ENCODE measurements around the gene PLGRKT. TPM values are rescaled to one million over a fixed set of nuclear protein-coding genes. Genes with fewer than 3 reads are reported as not detected.
A peak's percentile ranks its signal among the peaks of the same experiment; 100 is the strongest.
"Not testable (repeated sequence)": the region's sequence is repeated elsewhere in the genome, so short reads cannot be mapped to it uniquely, and the experiment has no call there.

The PLGRKT gene, protein sequence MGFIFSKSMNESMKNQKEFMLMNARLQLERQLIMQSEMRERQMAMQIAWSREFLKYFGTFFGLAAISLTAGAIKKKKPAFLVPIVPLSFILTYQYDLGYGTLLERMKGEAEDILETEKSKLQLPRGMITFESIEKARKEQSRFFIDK
- 10.7 TPM for total RNA-seq

DNA sequence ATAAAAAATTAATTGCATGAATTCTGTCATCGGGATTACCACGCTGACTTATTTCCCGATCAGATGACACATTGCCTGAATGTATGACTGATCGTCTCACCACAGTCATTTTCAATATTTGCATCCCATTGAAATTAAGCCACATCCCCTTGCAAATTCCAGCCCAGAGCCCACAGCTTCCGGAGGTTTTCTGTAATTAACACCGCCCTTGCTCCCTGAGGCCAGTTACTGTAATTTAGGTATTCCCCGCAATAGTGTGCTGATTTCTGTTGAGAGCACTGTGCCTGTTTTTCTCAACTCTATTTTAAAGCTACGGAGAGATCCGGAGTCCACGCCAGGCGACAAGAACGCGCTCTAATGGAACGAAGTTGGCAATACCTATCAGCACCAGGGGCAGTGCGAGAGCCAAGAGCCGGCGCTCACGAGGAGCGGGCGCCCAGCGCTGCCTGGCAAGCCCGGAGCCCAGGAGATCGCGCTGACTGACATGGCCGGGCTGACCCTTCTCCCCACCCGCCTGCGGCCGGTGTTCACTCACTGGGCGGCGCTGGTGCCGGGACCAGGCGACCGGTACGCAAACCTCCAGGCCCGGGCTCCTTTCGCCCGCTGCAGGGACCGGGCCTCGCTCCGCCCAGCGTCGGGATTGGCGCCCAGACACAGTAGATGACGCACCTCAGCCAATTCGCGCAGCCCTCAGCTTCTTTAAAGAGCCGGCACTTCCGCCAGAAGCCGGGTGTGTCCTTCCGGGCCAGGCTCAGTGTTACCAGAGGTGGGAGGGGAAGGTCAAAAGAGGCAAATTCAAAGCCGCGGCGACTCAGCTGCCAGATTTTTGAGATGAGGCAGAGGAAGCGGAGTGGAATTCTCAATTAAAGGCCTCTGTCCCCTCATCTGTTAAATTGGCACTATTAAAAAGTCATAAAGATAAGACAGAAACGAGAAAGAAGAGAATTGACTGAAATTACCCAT is at the start of gene PLGRKT:
Gene PLGRKT (minus strand): TSS at position 672 of the 963 bp plus-strand sequence. CDS start 5,948 bp downstream, outside the sequence.
- intact Hi-C loops (cut with DNase I) = no loop called here

DNA sequence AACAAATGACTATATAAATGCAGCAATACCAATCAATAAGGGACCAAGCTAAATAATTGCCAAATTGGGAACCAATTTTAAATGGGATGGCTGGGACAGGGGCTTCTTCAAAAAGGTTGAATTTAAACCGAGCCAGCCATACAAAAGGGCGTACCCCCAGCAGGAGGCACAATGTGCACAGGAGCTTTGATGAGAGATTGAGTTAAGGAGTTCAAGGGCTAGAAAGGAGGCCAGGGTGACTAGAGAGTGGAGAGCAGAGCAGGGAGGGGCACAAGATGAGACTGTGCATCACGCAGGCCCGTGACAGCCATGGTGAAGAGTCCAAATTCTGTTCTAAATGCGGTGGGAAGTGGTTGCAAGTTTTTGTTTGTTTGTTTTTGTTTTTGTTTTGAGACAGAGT is 49.3 kb upstream of the PLGRKT start:
- ATAC-seq = no peak
- intact Hi-C loops (cut with DNase I) = no loop called here
- no peak for DNase-seq (ENCODE audit: low spot score)

More for the DNA sequence above, at the start of gene PLGRKT:
- peak; percentile 95 for DNase-seq (ENCODE audit: low spot score)
- ATAC-seq = peak; percentile 99

- intact Hi-C loops (cut with DNase I) = no loop called here
- ATAC-seq = no peak
Observed at GRCh38 chr9:5485378-5486085, 47.8 kb upstream of the PLGRKT start.

DNA sequence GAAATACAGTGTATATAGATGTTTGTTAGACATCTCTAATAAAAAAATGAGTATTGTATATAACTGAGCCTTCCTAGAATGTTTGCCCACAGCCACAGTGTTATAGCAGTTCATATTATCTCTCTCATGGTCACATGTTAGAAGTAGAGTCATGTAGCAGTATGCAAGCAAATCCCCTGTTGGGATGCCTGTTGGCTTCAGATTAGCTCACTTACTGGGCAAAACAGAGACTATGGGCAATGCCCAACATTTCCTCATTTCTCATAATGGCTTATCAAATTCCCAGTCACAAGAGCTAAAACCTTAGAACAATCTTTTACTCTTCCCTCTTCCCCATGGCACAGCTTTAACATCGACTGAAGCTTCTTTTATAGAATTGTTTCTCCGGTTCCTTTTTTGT is 45.6 kb upstream of the PLGRKT start:
- intact Hi-C loops (cut with DNase I) = no loop called here
- no peak for ATAC-seq
- DNase-seq (ENCODE audit: low spot score) = no peak

More at GRCh38 chr9:5485378-5486085, 47.8 kb upstream of the PLGRKT start:
- no peak for DNase-seq (ENCODE audit: low spot score)

DNA sequence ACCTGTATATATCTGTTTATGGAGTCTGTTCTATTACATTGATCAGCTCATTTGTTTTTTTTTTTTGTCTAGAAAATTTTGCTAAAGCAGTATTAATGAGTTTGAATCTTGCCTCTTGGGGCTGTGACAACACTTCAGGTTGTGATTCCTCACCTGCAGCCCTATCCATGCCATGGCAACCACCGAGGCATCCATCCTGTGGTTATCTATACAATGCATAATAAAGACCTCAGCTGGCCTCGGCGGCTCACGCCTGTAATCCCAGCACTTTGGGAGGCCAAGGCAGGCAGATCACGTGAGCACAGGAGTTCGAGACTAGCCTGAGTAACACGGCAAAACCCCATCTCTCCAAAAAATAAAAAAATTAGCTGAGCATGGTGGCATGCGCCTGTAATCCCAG is 44.5 kb upstream of the PLGRKT start:
- ATAC-seq = no peak
- intact Hi-C loops (cut with DNase I) = no loop called here
- no peak for DNase-seq (ENCODE audit: low spot score)

DNA sequence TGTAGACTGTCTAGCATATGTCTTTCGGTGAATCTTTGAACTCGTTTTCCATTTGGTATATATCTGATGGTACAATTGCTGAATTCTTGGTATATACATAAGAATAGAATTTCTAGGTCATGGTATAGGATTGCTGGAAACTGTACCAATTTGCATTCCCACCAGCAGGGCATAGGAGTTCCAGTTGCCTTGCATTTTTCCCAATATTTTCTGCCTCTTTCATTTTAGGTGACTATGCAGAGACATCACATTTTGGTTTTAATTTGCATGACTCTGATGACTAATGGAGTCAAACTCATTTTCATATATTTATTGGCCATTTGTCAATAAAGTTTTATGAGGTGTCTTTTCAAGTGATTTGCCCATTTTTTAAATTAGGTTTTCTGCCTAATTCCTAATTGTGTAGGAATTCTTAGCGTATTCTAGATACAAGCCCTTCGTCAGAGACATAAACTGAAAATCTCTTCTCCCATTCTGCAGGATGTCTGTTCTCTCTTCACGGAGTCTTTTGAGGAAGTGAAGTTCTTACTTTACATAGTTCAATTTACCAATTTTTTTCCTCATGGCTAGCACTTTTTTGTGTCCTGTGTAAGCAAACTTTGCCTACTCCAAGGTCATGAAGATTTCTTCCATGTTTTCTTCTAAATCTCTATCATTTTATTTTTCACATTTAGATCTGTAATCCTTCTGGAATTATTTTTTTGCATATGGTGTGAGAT is 43.8 kb upstream of the PLGRKT start:
- intact Hi-C loops (cut with DNase I) = no loop called here
- ATAC-seq = no peak
- DNase-seq (ENCODE audit: low spot score) = no peak

GRCh38 chr9:5480919-5481318 is 43.2 kb upstream of the PLGRKT start:
- no peak for DNase-seq (ENCODE audit: low spot score)
- intact Hi-C loops (cut with DNase I) = no loop called here

GRCh38 chr9:5479994-5480694 is 42.4 kb upstream of the PLGRKT start:
- no peak for DNase-seq (ENCODE audit: low spot score)
- ATAC-seq = no peak
- intact Hi-C loops (cut with DNase I) = no loop called here

More at GRCh38 chr9:5480919-5481318, 43.2 kb upstream of the PLGRKT start:
- no peak for ATAC-seq

GRCh38 chr9:5478206-5478605 is 40.5 kb upstream of the PLGRKT start:
- DNase-seq (ENCODE audit: low spot score) (no peak), ATAC-seq (no peak)
- intact Hi-C loops (cut with DNase I) = no loop called here

GRCh38 chr9:5475611-5476010 is 37.9 kb upstream of the PLGRKT start:
- DNase-seq (ENCODE audit: low spot score); intact Hi-C loops (cut with DNase I); ATAC-seq: not testable (repeated sequence)

- ATAC-seq = no peak
- intact Hi-C loops (cut with DNase I) = no loop called here
- no peak for DNase-seq (ENCODE audit: low spot score)
Observed at GRCh38 chr9:5470816-5471215, 33.1 kb upstream of the PLGRKT start.

GRCh38 chr9:5470122-5470521 is 32.4 kb upstream of the PLGRKT start:
- no peak for ATAC-seq
- intact Hi-C loops (cut with DNase I) = no loop called here
- no peak for DNase-seq (ENCODE audit: low spot score)

DNA sequence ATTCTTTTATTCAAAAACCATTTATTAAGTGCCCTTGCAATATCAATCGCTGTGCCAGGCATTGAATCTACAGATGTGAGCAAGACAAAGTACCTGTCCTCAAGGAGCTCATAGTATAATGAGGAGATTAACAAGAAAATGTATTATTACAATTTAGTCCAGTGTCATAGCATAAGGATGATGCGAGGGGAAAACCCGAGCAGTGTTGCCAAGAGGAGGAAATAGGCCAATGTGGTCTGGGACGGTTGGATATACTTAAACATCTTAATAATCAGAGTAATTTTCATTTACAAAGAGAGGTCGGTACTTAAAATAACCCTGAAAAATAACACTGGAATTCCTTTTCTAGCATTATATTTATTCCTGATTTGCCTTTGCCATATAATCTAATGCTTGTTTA is 31.1 kb upstream of the PLGRKT start:
- DNase-seq (ENCODE audit: low spot score) = no peak
- ATAC-seq = no peak
- intact Hi-C loops (cut with DNase I) = no loop called here

DNA sequence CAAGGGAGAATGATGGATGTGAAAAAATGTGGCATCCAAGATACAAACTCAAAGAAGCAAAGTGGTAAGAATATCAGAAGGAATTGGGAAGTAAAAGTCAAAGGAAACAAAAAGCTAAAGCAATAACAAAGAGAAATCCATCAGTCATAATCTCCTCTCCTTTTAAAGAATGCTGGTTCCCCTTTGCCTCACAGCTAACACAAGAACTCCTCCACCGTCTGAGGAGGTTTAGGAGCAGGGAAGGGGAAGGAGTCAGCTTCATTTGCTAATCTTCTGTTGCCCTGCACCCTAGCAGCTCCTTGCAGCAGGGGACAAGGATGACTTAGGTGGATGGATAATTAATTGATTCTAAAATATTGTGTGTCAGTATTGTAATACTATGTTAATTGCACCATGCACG is 29.0 kb upstream of the PLGRKT start:
- DNase-seq (ENCODE audit: low spot score) = no peak
- intact Hi-C loops (cut with DNase I) = no loop called here
- ATAC-seq = no peak

- intact Hi-C loops (cut with DNase I) = no loop called here
- no peak for DNase-seq (ENCODE audit: low spot score)
- ATAC-seq = no peak
Observed at GRCh38 chr9:5466005-5466404, 28.3 kb upstream of the PLGRKT start.

GRCh38 chr9:5464831-5465330 is 27.2 kb upstream of the PLGRKT start:
- ATAC-seq; DNase-seq (ENCODE audit: low spot score); intact Hi-C loops (cut with DNase I): not testable (repeated sequence)

GRCh38 chr9:5460157-5460556 is 22.4 kb upstream of the PLGRKT start:
- DNase-seq (ENCODE audit: low spot score) = no peak
- intact Hi-C loops (cut with DNase I) = no loop called here

DNA sequence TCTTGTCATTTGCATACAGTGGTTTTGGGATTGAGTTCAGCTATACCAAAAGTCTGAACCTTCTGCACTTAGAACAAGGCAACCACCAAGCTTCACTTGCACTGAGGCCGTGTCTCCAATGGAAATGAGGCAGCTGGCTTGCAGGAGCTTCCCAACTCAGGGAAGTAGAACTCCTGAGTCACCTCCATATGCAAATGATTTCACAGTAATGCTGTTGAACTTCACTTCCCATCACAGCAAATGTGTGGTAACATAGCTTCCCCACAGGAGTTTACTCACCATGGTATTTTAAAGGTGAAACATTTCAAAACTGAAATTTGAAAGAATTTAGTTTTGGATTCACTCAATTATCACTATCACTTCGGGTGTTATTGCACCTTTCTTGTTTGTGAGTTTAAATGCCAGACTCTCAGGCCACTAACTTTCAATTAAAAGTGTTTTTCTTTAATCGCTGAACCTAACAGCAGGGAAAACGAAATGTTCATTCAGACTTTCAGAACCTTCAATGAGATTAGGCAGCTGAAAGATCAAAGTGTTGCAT is 21.6 kb upstream of the PLGRKT start:
- no peak for ATAC-seq
- intact Hi-C loops (cut with DNase I) = no loop called here
- DNase-seq (ENCODE audit: low spot score) = no peak

More at GRCh38 chr9:5460157-5460556, 22.4 kb upstream of the PLGRKT start:
- no peak for ATAC-seq
